DMS53 treated with DMSO at 0.1 percent for 48 hours (cell line): Measurements from ENCODE around the gene TRIM46.
"Not testable (repeated sequence)": the region's sequence is repeated elsewhere in the genome, so short reads cannot be mapped to it uniquely, and the experiment has no call there.

Experiments used
- DNase-seq: peaks from one replicate; lab custom pipeline; 2025; ENCODE audit not compliant: unreplicated experiment; lab: John Stamatoyannopoulos, UW

Gene TRIM46

GRCh38 chr1:155185783-155186066 is 12.1 kb downstream of the TRIM46 start:
- no peak for DNase-seq

DNA sequence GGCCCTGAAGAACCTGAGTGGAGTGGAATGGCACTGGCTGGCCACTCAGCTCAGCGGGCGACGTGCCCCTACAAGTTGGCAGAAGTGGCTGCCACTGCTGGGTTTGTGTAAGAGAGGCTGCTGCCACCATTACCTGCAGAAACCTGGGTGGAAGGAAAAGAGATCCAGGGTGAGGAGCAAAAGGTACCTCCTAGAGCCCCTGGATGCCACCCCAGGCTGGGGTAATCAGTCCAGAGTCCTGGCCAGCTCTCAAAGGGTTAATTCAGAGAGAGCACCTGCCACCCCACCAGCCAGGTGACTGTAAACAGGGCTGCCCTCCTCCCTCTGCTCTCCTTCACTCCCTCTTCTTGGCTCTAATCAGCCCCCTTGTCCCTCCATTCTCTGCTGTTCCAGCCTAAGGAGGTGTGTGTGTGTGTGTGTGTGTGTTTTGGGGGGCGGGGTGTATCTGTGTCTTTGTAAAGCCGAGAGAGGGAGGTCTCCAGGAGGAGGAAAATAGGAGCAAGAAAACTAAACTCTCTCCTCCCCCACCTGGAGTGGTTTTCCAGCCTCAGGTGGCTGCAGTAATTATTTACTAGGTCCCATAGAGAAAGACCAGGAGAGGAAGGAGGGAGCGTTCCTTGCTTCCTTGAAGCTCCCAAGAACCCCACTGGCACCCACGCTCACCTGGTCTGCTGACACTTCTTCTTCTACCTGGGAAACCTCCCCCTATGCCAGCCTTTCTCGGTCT is 12.6 kb downstream of the TRIM46 start:
- peak; percentile 57 for DNase-seq

GRCh38 chr1:155186794-155187455 is 13.3 kb downstream of the TRIM46 start:
- no peak for DNase-seq

GRCh38 chr1:155187456-155187891 is 13.8 kb downstream of the TRIM46 start:
- no peak for DNase-seq

DNA sequence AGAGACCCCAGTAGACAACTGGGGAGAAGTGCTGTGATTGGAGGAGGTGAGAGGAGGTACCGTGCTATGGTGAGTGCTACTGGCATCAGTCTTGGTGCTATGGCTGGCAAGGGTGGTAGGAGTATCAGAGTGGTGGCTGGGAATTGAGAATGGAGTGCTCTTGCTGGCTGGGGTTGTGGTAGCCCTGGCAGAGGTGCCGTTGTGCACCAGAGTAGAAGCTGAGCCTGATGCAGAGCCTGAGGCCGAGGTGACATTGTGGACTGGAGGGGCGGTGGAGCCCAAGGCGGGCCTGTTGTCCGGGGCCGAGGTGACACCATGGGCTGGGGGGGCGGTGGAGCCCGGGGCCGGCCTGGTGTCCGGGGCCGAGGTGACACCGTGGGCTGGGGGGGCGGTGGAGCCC is 14.6 kb downstream of the TRIM46 start:
- no peak for DNase-seq

- DNase-seq = not testable (repeated sequence)
These were observed 16.3 kb downstream of the TRIM46 start for GRCh38 chr1:155189926-155190325.

- DNase-seq = peak; percentile 27
These were observed 18.3 kb downstream of the TRIM46 start for GRCh38 chr1:155191904-155192303.

DNA sequence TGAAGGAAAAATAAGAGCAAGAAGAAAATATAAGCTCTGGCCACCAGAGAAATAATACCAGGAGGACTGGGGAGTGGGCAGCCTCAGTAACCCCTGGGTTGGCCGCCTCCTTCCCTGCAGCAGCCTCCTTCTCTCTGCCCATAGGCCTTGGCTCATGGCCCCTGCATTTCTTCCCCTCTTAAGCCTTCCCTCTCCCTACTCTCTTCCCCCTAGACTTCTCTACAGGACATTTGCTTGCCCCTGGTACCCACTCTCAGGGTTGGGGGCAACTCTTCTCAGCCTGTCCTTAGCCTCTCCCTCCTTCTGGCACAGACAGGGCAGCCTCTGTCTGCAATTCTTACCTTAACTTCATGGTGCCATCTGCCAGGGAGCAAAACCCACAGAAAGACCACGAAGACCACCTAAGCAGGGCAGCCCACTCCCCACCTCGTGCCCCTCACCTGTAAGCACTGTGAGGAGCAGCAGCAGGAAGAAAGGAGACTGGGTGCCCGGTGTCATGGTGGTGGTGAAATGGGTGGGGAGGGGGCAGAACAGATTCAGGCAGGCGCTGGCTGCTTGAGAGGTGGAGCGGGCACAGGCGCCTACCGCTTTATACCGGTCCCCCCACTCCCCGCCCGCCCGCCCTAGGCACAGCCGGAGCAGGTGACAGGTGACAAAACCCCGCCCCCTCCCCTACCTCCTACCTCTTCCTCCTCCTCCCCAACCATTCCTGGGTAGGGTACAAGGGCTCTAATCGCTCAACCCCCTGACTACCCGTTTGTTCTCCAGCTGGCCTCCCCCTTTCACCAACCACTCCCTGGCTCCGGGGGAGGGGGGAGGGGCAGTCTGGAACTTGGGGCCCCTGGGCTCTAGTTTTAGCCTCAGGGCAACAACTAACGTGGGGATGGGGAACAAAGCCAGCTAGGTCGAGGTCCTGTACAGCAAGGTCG is 19.0 kb downstream of the TRIM46 start:
- peak; percentile 67 for DNase-seq

GRCh38 chr1:155193275-155193990 is 19.8 kb downstream of the TRIM46 start:
- peak; percentile 89 for DNase-seq

DNA sequence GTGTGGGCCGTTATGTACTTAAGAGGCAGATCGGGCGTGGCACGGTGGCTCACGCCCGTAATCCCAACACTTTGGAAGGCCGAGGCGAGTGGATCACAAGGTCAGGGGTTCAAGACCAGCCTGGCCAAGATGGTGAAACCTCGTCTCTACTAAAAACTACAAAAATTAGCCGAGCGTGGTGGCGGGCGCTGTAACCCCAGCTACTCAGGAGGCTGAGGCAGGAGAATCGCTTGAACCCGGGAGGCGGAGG is 20.3 kb downstream of the TRIM46 start:
- DNase-seq = not testable (repeated sequence)

- DNase-seq = no peak
These were observed 21.8 kb downstream of the TRIM46 start for GRCh38 chr1:155195201-155196102.

- no peak for DNase-seq
These were observed 22.6 kb downstream of the TRIM46 start for GRCh38 chr1:155196103-155196892.

- no peak for DNase-seq
These were observed 23.4 kb downstream of the TRIM46 start for GRCh38 chr1:155196893-155197638.

GRCh38 chr1:155197901-155198546 is 24.4 kb downstream of the TRIM46 start:
- DNase-seq = no peak

GRCh38 chr1:155198547-155198906 is 24.9 kb downstream of the TRIM46 start:
- no peak for DNase-seq

DNA sequence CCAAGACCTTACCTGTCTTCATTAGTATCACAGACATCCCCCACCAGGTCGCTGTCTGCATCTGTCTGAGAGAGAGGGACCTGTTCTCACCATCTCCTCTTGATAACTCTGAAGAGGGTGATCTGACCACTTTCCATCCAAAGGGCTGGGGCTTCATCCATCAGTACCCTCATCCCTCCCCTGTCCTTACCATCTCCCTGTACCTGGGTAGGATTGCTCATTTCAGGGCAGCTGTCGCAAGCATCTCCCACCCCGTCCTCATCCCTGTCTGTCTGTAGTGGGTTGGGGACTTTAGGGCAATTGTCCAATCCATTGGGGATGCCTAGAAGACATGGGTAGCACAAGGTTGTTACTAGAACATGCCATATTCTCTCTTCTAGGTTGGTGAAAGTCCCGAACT is 26.1 kb downstream of the TRIM46 start:
- DNase-seq = no peak

DNA sequence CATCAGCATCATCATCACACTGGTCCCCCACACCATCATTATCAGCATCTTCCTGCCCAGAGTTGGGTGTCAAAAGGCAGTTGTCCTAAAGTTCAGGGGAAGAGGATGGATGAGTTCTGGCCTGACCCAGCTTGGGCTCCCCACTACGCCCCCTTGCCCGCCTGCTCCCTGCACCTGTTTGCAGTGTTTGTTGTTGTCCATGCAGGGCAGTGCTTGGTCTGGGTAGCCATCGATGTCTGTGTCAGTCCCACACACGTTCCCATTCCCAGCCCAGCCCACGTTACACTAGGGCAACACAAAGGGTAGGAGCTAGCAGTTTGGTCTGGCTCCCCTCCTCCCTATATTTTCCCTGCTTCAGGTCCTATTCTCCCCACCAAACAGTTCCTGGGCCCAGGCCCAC is 27.3 kb downstream of the TRIM46 start:
- DNase-seq = no peak

DNA sequence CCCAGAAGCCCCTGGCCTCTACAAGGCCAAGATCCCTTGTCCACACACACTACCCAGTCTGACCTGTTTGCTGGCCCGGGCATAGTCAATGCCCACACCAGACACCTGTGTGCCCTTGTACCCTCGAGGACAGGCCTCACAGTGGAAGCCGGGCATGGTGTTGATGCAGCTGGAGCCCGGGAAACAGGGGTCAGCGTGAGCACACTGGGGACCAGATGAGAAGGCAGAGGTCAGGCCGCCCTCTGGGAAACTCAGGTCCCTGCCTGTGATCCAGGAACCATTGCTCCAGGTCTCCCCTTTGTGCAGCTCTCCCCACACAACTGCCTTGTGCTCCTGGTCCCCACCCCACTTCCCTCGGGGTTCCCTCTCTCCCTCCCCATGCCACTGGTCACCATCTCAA is 28.5 kb downstream of the TRIM46 start:
- DNase-seq = no peak
